ENCODE results near the gene PTPN11. TPM values are rescaled to one million over a fixed set of nuclear protein-coding genes. Genes with fewer than 3 reads are reported as not detected.

The PTPN11 gene
- polyA plus RNA-seq, 1 experiment = 46.1 TPM

DNA sequence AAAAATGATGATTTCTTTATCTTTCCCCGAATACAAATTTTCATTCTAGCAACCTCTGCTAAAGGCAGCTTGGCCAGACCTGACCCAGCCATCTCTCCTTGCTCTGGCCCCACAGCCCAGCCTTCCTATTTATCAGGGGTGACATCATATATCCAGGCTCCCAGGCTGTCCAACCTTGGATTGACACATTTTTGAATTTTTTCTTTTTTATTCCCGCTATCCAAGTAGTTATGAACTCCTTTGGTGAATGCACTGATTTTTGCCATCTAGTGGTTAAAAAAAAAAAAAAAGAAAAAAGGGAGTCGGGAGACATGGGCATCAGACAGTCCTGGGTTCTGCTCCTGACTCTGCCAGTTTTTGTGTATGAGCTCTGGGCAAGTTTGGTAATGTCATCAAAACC is 120.5 kb downstream of the PTPN11 start:
- ChIA-PET POLR2A (no interaction called here), CTCF (no interaction called here)
- Histone ChIP-seq H3K36me3 (ENCODE audit: control insufficient read depth, insufficient read depth, low read length) (no peaks in the 10 kb centered on the region), H3K27me3 (ENCODE audit: control insufficient read depth, insufficient read depth, low read length) (no peaks in the 10 kb centered on the region), H3K4me3 (ENCODE audit: low read depth, low read length) (no peak overlapping the region)
- DNase-seq (ENCODE audit: low read depth) = no peak
- TF ChIP-seq, protein P1, sequence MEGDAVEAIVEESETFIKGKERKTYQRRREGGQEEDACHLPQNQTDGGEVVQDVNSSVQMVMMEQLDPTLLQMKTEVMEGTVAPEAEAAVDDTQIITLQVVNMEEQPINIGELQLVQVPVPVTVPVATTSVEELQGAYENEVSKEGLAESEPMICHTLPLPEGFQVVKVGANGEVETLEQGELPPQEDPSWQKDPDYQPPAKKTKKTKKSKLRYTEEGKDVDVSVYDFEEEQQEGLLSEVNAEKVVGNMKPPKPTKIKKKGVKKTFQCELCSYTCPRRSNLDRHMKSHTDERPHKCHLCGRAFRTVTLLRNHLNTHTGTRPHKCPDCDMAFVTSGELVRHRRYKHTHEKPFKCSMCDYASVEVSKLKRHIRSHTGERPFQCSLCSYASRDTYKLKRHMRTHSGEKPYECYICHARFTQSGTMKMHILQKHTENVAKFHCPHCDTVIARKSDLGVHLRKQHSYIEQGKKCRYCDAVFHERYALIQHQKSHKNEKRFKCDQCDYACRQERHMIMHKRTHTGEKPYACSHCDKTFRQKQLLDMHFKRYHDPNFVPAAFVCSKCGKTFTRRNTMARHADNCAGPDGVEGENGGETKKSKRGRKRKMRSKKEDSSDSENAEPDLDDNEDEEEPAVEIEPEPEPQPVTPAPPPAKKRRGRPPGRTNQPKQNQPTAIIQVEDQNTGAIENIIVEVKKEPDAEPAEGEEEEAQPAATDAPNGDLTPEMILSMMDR (IDR thresholded peaks at IDR 0.05; ENCODE audit: insufficient read depth, low read depth, low read length) = no peak

DNA sequence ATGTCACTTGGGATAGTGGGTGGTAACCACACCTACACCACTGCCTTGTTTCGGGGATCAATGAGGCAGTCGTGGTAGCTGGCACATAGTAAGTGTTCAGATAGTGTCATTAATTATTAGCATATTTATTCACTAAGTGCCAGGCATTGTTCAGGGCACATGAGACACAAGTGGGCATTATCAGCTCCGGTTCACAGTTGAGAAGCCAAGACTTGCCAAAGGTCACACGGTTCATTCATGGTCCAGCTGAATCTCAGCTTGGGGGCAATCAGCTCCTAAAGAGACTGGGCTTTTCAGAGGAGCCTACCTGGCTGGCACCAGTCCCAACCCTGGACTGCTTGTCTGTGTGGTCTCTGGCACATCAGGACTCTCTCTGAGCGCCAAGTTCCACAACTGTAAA is 121.3 kb downstream of the PTPN11 start:
- TF ChIP-seq, protein P1 (IDR thresholded peaks at IDR 0.05; ENCODE audit: insufficient read depth, low read depth, low read length) = no peak
- POLR2A ChIA-PET = no interaction called here
- no peak overlapping the region for H3K4me3 ChIP-seq (ENCODE audit: low read depth, low read length)
- CTCF ChIA-PET = interaction anchor here (1.0 kb wide), 1 partner anchor 15 kb away, joined by 3 read pairs; no protein-coding TSS in a partner anchor
- DNase-seq (ENCODE audit: low read depth) = no peak
- H3K36me3 ChIP-seq (ENCODE audit: control insufficient read depth, insufficient read depth, low read length) = no peaks in the 10 kb centered on the region
- H3K27me3 ChIP-seq (ENCODE audit: control insufficient read depth, insufficient read depth, low read length) = no peaks in the 10 kb centered on the region

DNA sequence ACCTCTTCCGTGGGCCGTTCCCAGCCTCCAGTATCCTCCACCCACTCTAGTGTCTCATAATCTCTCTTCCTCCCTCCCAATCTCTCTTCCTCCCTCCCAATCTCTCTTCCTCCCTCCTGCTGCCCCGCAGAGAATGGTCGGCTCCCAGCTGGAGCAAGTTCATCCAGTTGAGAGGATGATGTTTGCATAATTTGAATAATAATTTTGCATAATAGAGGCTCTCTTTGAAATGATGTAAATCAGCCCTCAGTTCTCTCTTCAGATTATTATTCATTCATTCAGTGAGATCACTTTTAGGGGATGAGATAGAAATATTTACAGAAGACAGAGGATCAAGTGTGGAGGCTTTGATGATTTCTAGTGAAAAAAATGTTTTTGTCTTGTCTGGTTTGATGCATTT is 125.0 kb downstream of the PTPN11 start:
- peaks cover 1% of the 10 kb centered on the region; the same call in 1 of the 2 replicates for H3K27me3 ChIP-seq (ENCODE audit: control insufficient read depth, insufficient read depth, low read length)
- H3K36me3 ChIP-seq (ENCODE audit: control insufficient read depth, insufficient read depth, low read length) = no peaks in the 10 kb centered on the region
- DNase-seq (ENCODE audit: low read depth) = no peak
- no peak overlapping the region for H3K4me3 ChIP-seq (ENCODE audit: low read depth, low read length)
- TF ChIP-seq, protein P1 (IDR thresholded peaks at IDR 0.05; ENCODE audit: insufficient read depth, low read depth, low read length) = no peak
- POLR2A ChIA-PET = no interaction called here
- CTCF ChIA-PET = no interaction called here

DNA sequence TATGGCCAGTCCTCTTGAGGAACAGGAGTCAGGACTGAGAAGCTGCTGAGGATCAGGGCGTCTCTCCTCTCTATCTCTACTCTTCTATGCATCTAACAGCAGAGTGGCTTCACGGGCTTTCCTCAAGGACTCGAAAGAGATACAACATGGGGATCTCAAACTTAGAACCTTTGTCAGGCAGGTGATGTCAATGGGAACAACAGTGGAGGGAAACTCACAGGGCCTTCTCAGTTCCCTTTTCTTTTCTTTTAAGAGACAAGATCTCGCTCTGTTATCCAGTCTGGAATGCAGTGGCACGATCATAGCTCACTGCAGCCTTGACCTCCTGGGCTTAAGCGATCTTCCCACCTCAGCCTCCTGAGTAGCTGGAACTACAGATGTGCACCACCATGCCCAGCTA is 127.6 kb downstream of the PTPN11 start:
- peaks cover 1% of the 10 kb centered on the region; the same call in 1 of the 2 replicates for H3K27me3 ChIP-seq (ENCODE audit: control insufficient read depth, insufficient read depth, low read length)
- no peaks in the 10 kb centered on the region for H3K36me3 ChIP-seq (ENCODE audit: control insufficient read depth, insufficient read depth, low read length)
- DNase-seq (ENCODE audit: low read depth) = no peak
- ChIA-PET CTCF (no interaction called here), POLR2A (no interaction called here)
- TF ChIP-seq, protein P1 (IDR thresholded peaks at IDR 0.05; ENCODE audit: insufficient read depth, low read depth, low read length) = no peak
- no peak overlapping the region for H3K4me3 ChIP-seq (ENCODE audit: low read depth, low read length)

DNA sequence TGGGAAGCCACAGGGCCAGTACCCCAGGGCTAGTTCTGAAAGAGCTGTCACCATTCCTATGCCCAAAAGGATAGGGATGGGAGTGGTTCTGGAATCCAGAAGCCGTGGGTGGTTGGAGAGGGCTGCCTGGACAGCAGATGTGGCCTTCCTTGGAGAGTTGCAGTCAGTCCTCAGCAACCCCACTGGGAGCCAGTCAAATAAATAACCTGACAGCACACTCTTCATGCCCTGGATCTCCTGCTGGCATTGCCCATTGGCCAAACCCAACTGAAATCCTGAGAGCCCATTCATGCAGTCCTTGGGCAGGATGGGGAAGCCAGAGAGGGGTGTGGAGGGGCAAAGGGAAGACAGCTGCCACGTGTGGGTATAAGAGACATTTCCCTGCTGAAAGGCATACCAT is 128.2 kb downstream of the PTPN11 start:
- no peak for DNase-seq (ENCODE audit: low read depth)
- no peak overlapping the region for H3K4me3 ChIP-seq (ENCODE audit: low read depth, low read length)

More for the DNA sequence above, 128.2 kb downstream of the PTPN11 start:
- ChIA-PET POLR2A (no interaction called here), CTCF (no interaction called here)
- H3K36me3 ChIP-seq (ENCODE audit: control insufficient read depth, insufficient read depth, low read length) = no peaks in the 10 kb centered on the region
- TF ChIP-seq, protein P1 (IDR thresholded peaks at IDR 0.05; ENCODE audit: insufficient read depth, low read depth, low read length) = no peak
- H3K27me3 ChIP-seq (ENCODE audit: control insufficient read depth, insufficient read depth, low read length) = peaks cover 1% of the 10 kb centered on the region; the same call in 1 of the 2 replicates
